ENCODE measurements around the gene HOMER1. TPM values are rescaled to one million over a fixed set of nuclear protein-coding genes. Genes with fewer than 3 reads are reported as not detected.

Gene HOMER1
- total RNA-seq, 2 donors from 2014 or later = 2.1 to 2.2 TPM

GRCh38 chr5:79349881-79350280 lies 164.1 kb downstream of the HOMER1 start:
- H3K4me1 Mint-ChIP-seq = no peaks in the 10 kb centered on the region
- H3K4me3 Mint-ChIP-seq = no peak overlapping the region
- H3K9me3 ChIP-seq (ENCODE audit: control insufficient read depth, low read length, poor library complexity, severe bottlenecking) = no peaks in the 10 kb centered on the region
- no peak overlapping the region for H3K27ac Mint-ChIP-seq
- no peaks in the 10 kb centered on the region for H3K36me3 Mint-ChIP-seq (ENCODE audit: low read depth)
- peaks cover 12% of the 10 kb centered on the region for H3K27me3 Mint-ChIP-seq
- ATAC-seq = no peak
- no peak for DNase-seq

DNA sequence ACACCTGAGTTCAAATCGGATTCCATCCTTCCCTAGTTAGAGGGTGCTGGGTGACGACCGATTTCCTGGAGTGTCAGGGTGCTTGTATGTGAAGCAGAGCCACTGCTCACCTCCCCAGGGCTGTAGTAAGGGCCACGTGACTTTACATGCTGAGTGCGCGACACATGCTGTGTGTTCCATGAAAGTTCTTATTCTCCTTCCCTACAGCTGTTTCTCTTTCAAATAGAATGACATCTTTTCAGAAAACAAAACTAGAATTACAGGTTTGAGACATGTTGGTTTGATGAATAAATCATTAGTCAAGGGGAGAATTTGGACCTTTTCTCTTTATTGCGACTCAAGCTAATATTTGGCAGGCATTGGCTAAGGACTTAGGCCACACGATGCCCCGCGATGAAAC lies 164.9 kb downstream of the HOMER1 start:
- DNase-seq (no peak), ATAC-seq (no peak)
- Mint-ChIP-seq H3K4me1 (no peaks in the 10 kb centered on the region), H3K27ac (no peak overlapping the region), H3K4me3 (no peak overlapping the region), H3K36me3 (ENCODE audit: low read depth) (no peaks in the 10 kb centered on the region), H3K27me3 (peaks cover 14% of the 10 kb centered on the region)
- no peaks in the 10 kb centered on the region for H3K9me3 ChIP-seq (ENCODE audit: control insufficient read depth, low read length, poor library complexity, severe bottlenecking)

- no peak overlapping the region for H3K27ac Mint-ChIP-seq
- H3K27me3 Mint-ChIP-seq = peaks cover 28% of the 10 kb centered on the region
- H3K4me3 Mint-ChIP-seq = no peak overlapping the region
- no peaks in the 10 kb centered on the region for H3K36me3 Mint-ChIP-seq (ENCODE audit: low read depth)
- DNase-seq = no peak
- no peaks in the 10 kb centered on the region for H3K9me3 ChIP-seq (ENCODE audit: control insufficient read depth, low read length, poor library complexity, severe bottlenecking)
- ATAC-seq = no peak
- H3K4me1 Mint-ChIP-seq = no peaks in the 10 kb centered on the region
Measured at GRCh38 chr5:79346420-79346824, 167.5 kb downstream of the HOMER1 start.

- H3K9me3 ChIP-seq (ENCODE audit: control insufficient read depth, low read length, poor library complexity, severe bottlenecking) = no peaks in the 10 kb centered on the region
- peaks cover 6% of the 10 kb centered on the region for H3K27me3 Mint-ChIP-seq
- no peaks in the 10 kb centered on the region for H3K4me1 Mint-ChIP-seq
- no peaks in the 10 kb centered on the region for H3K36me3 Mint-ChIP-seq (ENCODE audit: low read depth)
- H3K4me3 Mint-ChIP-seq = no peak overlapping the region
- DNase-seq (no peak), ATAC-seq (no peak)
- no peak overlapping the region for H3K27ac Mint-ChIP-seq
Measured at GRCh38 chr5:79333852-79334557, 179.9 kb downstream of the HOMER1 start.

DNA sequence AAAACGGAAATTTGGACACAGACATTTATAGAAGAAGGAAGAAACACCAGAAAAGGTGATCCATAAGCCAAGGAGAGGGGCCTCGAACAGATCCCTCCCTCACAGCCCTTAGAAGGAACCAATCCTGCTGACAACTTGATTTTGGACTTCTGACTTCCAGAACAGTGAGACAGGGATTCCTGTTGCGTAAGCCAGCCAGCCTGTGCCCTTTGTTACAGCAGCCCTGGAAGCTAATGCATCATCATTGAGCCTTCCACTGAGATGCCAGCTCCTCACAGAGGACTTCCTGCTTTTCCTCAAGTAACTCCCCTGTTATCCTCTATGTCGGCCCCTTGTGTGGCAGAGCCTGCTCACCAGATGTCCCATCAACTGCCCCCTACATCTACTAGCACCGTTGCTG lies 183.9 kb downstream of the HOMER1 start:
- Mint-ChIP-seq H3K27me3 (peaks cover 6% of the 10 kb centered on the region), H3K36me3 (ENCODE audit: low read depth) (peaks cover 2% of the 10 kb centered on the region), H3K27ac (peak overlapping the region; percentile 0), H3K4me1 (no peaks in the 10 kb centered on the region), H3K4me3 (peak overlapping the region; percentile 12)
- no peaks in the 10 kb centered on the region for H3K9me3 ChIP-seq (ENCODE audit: control insufficient read depth, low read length, poor library complexity, severe bottlenecking)
- DNase-seq (no peak), ATAC-seq (peak; percentile 9)

DNA sequence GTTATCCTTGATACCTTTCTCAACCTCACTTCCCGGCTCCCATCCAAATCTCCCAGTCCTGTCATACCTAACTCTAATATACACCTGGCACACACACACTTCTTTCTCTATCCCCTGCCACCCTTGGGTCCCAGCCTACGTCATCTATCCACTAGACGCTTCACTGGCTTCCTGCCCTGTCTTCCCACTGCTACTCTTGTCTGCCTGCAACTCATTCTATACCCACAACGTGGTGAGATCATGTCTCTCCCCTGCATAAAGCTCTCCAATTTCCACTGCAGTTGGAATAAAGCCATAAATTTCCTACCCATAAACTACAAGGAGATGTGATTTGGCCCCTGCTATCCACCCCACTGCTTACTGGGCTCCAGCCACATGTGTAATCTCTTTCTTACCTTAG lies 184.5 kb downstream of the HOMER1 start:
- H3K4me3 Mint-ChIP-seq = peak overlapping the region; percentile 12
- peak overlapping the region; percentile 0 for H3K27ac Mint-ChIP-seq
- H3K4me1 Mint-ChIP-seq = no peaks in the 10 kb centered on the region
- ATAC-seq (peak; percentile 16), DNase-seq (no peak)
- H3K27me3 Mint-ChIP-seq = peaks cover 6% of the 10 kb centered on the region
- peaks cover 2% of the 10 kb centered on the region for H3K36me3 Mint-ChIP-seq (ENCODE audit: low read depth)
- H3K9me3 ChIP-seq (ENCODE audit: control insufficient read depth, low read length, poor library complexity, severe bottlenecking) = no peaks in the 10 kb centered on the region

Other genes with a start within 250 kb of the HOMER1 start
- 100 to 1,000 TPM; 144 to 145 TPM for gene TENT2, start 98.3 kb upstream of the HOMER1 start, total RNA-seq
- under 1 TPM; 0.15 to 0.23 TPM for gene CMYA5, start 175.7 kb upstream of the HOMER1 start, total RNA-seq

Measured in T-helper 17 cell (primary cell).